GM12892 (cell line): ENCODE results near the gene BLID.

ENCODE experiments used
- POLR2A ChIP-seq: IDR thresholded peaks from 2 replicates; pipeline ENCODE4 v1.6.1; 2011; ENCODE audit warnings: low read depth, low read length, control low read depth
- POLR2AphosphoS5 ChIP-seq: IDR thresholded peaks from 2 replicates; pipeline ENCODE4 v1.6.1; 2011; ENCODE audit warnings: low read depth, low read length, control low read depth

DNA sequence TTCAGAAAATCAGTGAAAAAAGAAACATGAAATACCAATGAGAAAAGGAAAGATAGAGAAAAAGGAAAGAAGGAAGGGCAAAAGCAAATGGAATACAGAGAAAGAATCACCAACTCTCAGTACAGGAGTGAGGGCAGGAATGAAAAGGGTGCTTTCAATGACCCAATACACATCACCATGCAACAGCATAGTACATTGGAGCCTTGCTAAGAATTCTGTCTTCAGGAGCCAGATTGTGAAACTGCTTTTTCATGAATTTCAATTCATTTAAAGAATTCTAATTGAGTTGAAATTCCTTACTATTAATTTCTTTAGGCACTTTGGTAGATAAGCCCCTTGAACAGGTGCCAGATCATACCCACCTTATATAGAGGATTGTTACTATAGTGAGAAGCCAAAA lies 34.9 kb downstream of the BLID start:
- TF ChIP-seq POLR2A, result no peak
- TF ChIP-seq POLR2AphosphoS5, result no peak
